Right cardiac atrium (tissue), 5 donors: Measurements from ENCODE around the gene AP1B1. TPM values are rescaled to one million over a fixed set of nuclear protein-coding genes. Genes with fewer than 3 reads are reported as not detected.
"Not testable (repeated sequence)": the region's sequence is repeated elsewhere in the genome, so short reads cannot be mapped to it uniquely, and the experiment has no call there.

Experiments
- ATAC-seq, 2 donors: fragments of 200-7000 bp; cut with Tn5 transposase; one replicate each; pipeline versions ENCODE4 v1.8.0 to v1.9.1; 2020; ENCODE audit warnings: moderate library complexity in 2 of 2, mild to moderate bottlenecking in 1 of 2
- DNase-seq, 3 donors: peaks; one replicate each; pipeline ENCODE4 v3.0.0-alpha.2; 2020
- H3K27ac ChIP-seq: one replicate; pipeline ENCODE4 v1.5.1; 2013; ENCODE audit warnings: mild to moderate bottlenecking, low read length, control low read depth, moderate library complexity
- H3K27me3 ChIP-seq: one replicate; pipeline ENCODE4 v1.6.1; 2013; ENCODE audit not compliant: control insufficient read depth, insufficient read depth
- H3K4me1 ChIP-seq: one replicate; pipeline ENCODE4 v1.6.1; 2013; ENCODE audit warnings: low read length; ENCODE audit not compliant: control insufficient read depth, insufficient read depth
- H3K4me3 ChIP-seq: one replicate; pipeline ENCODE4 v1.5.1; 2013; ENCODE audit warnings: low read length, control low read depth
- H3K9me3 ChIP-seq: one replicate; pipeline ENCODE4 v1.6.1; 2013; ENCODE audit warnings: low read length; ENCODE audit not compliant: control insufficient read depth
- WGBS: extraction: QIAGEN DNeasy Blood & Tissue Kit; methylation state at CpG from one replicate; pipeline ENCODE4 v1.1.7; 2013; 5-methylcytosine and 5-hydroxymethylcytosine counted together
- intact Hi-C, 4 donors: fragments of 100-400 bp; cut with DNase I; formaldehyde crosslinking; loops; one replicate each; pipeline versions ENCODE4 v1.11.0 to v1.14.0; 2022 to 2023
- polyA plus RNA-seq: library from polyadenylated mRNA; stranded (reverse); fragments of 200-250 nt; gene quantifications from one replicate; pipeline ENCODE4 v1.2.3, GENCODE V29; 2013
- total RNA-seq, 4 donors: library from RNA; stranded (reverse); fragmentation: NEBNext Ultra II Directional; extraction: Animal tissue kit (Norgen Biotek cat#: 25700); gene quantifications; one replicate each; pipeline ENCODE4 v1.2.1, GENCODE V29; 2021
- donor health status: healthy with polysubstance abuse.
- donor health status: DM: no; HTN: yes; CAD: no.
- donor health status: DM: no; HTN: no; CAD: no.
- donor health status: DM: no; HTN: yes; CAD: no; lungs with severe emphysema.
- donor health status: DM: yes; HTN: yes; CAD: no.

AP1B1 gene
- total and polyA plus RNA-seq, 5 donors: 21.7 to 44.6 (median 38.6) TPM

DNA sequence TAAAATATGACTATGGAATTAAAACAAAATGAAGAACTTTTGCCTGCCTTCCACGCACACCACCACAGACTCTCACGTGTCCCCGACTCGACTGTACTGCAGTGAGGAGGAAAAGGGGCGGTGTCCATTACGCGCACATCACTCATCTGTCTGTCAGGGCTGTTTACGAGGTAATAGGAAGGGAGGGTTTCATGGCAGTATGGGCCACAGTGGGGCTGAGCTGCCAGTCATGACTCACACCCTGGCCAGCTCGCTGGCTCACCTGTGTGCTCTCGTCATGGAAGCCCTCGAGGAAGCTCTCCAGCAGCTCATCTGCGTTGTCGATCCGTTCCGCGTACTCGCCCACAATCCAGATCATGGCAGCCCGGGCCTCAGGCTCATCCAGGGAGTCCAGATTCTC, 39.4 kb downstream of the AP1B1 start:
- peak in 1 of 3 donors; percentile 3 for DNase-seq
- no peak for ATAC-seq
- intact Hi-C loops: no loop called here
- H3K4me1 ChIP-seq: no peaks in the 10 kb centered on the region
- H3K4me3 ChIP-seq: no peak overlapping the region
- H3K9me3 ChIP-seq: no peaks in the 10 kb centered on the region
- H3K27me3 ChIP-seq: no peaks in the 10 kb centered on the region
- no peak overlapping the region for H3K27ac ChIP-seq
- WGBS: 93% methylated on average over 18 of the region's 18 CpGs

DNA sequence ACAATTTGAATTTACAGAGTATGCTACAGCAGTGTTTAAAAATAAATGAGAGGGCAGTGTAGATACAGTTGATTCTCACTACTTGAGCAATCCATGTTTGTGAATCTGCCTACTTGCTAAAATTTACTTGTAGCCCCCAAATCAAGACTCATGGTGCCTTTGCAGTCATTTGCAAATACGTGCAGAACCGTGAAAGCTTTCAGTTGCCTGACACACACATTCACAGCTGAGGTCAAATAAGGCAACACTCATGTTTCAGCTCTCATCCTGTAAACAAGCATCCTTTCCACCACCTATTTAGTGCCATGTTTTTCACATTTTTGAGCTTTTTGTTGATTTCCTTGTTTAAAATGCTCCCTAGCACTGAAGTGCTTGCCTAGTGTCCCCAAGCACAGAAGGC, 40.3 kb downstream of the AP1B1 start:
- Histone ChIP-seq H3K27ac (no peak overlapping the region), H3K4me1 (no peaks in the 10 kb centered on the region), H3K9me3 (no peaks in the 10 kb centered on the region), H3K27me3 (no peaks in the 10 kb centered on the region), H3K4me3 (no peak overlapping the region)
- intact Hi-C loops: no loop called here
- WGBS: 84% methylated on average over 2 of the region's 2 CpGs
- ATAC-seq: no peak
- DNase-seq: no peak

DNA sequence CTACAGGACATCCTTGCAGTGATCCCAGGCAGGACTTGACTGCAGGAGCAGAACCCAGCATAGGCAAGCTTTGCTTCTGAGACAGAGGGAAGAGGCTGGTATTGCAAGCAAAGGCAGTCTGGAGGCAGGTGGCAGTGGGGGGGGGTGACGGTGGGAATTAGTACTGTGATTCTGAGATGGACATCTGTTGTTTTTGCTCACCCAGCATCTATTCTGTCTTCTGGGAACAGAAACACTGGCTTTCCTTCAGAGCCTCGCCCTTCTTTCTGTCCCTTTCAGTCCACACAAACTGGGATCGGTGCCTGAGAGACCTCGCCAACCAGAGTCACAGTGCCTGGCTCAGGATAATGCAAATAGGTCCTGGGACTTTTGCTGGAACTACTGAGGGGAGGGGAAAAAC, 41.7 kb downstream of the AP1B1 start:
- Histone ChIP-seq H3K4me1 (peaks cover 4% of the 10 kb centered on the region), H3K27ac (peak overlapping the region; percentile 2), H3K4me3 (no peak overlapping the region), H3K9me3 (no peaks in the 10 kb centered on the region), H3K27me3 (no peaks in the 10 kb centered on the region)
- ATAC-seq (peak in 1 of 2 donors; percentile 34), DNase-seq (peak in 2 of 3 donors; percentile 50 to 82)
- intact Hi-C loops: no loop called here
- WGBS: 57% methylated on average over 4 of the region's 4 CpGs

DNA sequence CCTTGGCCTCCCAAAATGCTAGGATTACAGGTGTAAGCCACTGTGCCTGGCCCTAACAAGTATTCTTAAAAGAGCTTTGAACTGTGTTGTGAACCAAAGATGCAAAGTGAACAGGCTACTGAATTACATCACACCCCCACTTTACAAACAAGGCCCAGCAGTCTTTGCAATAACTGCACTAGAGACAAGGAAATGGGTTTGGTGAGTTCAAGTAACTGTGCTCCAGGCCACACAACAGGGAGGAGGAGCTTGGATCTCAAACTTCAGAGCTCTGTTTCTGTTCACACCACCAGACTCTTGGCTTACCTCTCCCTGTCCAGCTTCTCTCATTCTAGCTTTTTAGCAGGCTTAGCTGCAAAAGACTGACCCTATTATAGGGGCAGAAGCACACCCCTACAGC, 42.4 kb downstream of the AP1B1 start:
- intact Hi-C loops: no loop called here
- DNase-seq (peak in 1 of 3 donors; percentile 11), ATAC-seq (peak in 1 of 2 donors; percentile 42)
- Histone ChIP-seq H3K9me3 (no peaks in the 10 kb centered on the region), H3K4me3 (no peak overlapping the region), H3K27me3 (no peaks in the 10 kb centered on the region), H3K4me1 (peaks cover 4% of the 10 kb centered on the region), H3K27ac (no peak overlapping the region)

DNA sequence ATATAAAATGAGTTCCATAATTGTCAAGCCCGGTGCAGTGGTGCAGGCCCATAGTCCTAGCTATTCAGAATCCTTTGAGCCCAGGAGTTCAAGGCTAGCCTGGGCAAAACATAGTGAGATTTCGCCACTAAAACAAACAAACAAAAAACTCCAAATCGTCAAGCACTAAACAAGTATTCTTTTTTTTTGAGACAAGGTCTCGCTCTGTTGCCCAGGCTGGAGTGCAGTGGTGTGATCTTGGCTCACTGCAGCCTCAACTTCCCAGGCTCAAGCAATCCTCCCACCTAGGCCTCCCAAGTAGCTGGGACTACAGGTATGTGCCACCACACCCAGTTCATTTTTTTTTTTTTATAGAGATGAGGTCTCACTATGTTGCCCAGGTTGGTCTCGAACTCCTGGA, 43.5 kb downstream of the AP1B1 start:
- ATAC-seq, H3K4me3 ChIP-seq, H3K4me1 ChIP-seq, H3K27me3 ChIP-seq, intact Hi-C loops, H3K9me3 ChIP-seq, H3K27ac ChIP-seq, DNase-seq: not testable (repeated sequence)
- 95% methylated on average over 5 of the region's 5 CpGs for WGBS

DNA sequence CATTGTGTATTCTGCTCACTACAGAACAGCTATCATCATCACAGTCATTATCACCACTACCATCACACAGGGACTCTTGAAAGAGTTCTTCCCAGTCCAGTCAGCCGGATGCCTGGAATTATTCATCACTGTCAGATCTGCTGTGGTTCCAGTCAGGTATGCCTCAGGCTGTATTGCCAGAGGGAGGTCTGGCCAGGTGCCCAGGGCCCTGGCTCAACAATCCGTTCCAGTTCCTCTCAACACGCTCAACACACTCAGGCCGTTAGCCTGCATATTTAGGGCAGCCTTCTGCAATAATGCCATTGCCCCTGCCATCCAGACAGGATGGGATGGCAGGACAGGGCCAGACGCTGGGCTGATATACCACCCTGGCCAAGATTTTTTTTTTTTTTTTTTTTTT, 44.2 kb downstream of the AP1B1 start:
- WGBS: 36% methylated on average over 5 of the region's 5 CpGs
- DNase-seq: peak in 2 of 3 donors; percentile 82 to 87
- Histone ChIP-seq H3K27ac (peak overlapping the region; percentile 9), H3K4me1 (peaks cover 4% of the 10 kb centered on the region), H3K27me3 (no peaks in the 10 kb centered on the region), H3K4me3 (no peak overlapping the region), H3K9me3 (no peaks in the 10 kb centered on the region)
- intact Hi-C loops: no loop called here
- ATAC-seq: peak; percentile 31 to 42

DNA sequence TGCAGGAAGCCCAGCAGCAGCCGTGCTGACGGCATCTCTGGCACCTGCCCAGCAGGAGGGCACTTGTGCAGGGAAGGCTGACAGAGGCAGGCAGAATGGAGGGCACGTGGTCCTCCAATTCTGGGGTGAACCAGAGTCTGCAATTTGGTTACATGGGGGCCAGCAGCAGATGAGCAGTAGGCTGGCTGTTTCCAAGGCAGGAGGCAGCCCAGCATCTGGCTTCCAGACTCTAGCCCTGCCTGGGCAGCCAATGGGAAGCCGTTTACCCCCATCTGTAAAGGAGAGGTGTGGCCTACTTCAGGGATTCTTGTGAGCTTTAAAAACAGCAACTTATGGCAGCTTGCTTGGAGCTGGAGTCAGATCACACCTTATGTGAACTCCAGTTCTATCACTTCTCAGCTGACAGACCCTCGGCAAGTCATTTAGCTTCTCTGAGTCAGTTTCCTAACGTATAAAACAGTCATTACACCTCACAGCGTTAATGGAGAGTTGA, 45.0 kb downstream of the AP1B1 start:
- WGBS: 56% methylated on average over 7 of the region's 7 CpGs
- Histone ChIP-seq H3K27ac (peak overlapping the region; percentile 2), H3K9me3 (no peaks in the 10 kb centered on the region), H3K4me3 (no peak overlapping the region), H3K27me3 (no peaks in the 10 kb centered on the region), H3K4me1 (peaks cover 4% of the 10 kb centered on the region)
- DNase-seq: peak; percentile 53 to 82 (median 79)
- peak in 1 of 2 donors; percentile 34 for ATAC-seq
- intact Hi-C loops: no loop called here

DNA sequence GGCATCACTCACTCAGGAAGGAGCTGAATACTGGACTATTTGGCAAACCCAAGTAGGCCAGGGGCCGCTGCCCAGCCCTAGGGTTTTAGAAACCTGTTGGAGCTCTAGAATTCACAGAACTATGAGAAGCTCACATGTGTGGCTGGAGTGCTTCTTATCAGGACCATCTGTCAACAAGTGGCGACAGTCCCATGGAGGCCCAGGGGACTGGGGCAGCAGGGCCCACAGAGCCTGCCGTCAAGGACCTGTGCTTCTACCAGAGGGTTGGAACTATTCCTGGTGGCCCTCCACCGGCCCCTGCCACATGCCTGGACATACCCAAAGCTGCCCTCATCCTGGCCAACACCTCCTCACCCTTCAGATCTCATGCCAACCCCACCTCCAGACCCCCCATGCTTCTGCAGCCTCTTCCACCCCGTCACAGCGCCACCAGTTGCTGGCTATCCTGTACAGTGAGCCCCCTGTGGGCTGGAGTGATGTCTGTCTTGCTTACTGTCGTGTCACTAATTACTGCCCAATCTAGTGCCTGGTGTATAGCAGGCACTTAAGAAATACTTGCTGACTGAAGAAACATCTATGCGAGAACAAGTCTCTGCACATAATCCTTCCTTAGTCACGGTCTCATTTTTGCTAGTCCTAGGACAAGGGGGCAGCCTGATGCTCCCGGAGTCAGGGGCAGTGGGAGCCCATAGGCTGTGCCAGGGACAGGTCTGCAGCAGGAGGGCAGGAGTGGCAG, 45.6 kb downstream of the AP1B1 start:
- intact Hi-C loops: no loop called here
- Histone ChIP-seq H3K4me1 (peaks cover 4% of the 10 kb centered on the region), H3K4me3 (no peak overlapping the region), H3K27me3 (no peaks in the 10 kb centered on the region), H3K9me3 (no peaks in the 10 kb centered on the region), H3K27ac (peak overlapping the region; percentile 34)
- WGBS: 69% methylated on average over 10 of the region's 10 CpGs
- peak in 1 of 3 donors; percentile 63 for DNase-seq
- ATAC-seq: peak in 1 of 2 donors; percentile 51

DNA sequence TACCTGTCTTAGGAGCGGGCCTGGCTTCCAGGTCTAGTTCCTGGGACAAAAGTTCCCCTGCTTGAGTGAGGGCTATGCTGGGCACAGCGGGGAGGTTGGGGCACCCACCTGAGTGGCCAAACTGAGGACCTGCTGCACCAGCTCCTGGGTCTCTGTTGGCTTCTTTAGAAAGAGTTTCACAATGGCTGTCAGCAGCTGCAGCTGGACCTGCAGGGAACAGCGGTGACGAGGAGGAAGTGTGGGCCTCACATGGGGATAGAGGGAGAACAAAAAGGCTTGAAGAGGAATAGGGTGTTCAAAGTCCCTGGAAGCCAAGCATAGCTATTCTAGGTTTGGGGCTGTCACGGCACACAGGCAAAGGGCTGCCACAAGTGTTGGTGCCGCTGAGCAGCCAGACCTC, 46.2 kb downstream of the AP1B1 start:
- no peaks in the 10 kb centered on the region for H3K9me3 ChIP-seq
- 77% methylated on average over 6 of the region's 6 CpGs for WGBS
- intact Hi-C loops: no loop called here
- DNase-seq: no peak
- H3K4me1 ChIP-seq: peaks cover 4% of the 10 kb centered on the region
- no peak overlapping the region for H3K4me3 ChIP-seq
- no peaks in the 10 kb centered on the region for H3K27me3 ChIP-seq
- peak overlapping the region; percentile 34 for H3K27ac ChIP-seq
- no peak for ATAC-seq

DNA sequence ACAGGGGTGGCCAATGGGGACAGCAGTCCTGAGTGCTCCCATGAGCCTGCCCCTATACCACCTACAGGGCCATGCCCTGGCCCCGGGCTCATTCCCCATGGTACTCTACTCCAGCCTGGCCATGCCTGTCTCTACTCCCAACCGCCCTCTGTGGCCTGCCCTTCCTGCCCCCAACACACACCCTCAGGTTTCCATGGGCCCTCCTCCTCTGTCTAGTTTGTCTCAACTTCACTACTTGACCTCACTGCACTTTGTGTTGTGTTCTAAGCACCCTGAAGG, 46.6 kb downstream of the AP1B1 start:
- WGBS: 94% methylated on average over 2 of the region's 2 CpGs
- no peak overlapping the region for H3K4me3 ChIP-seq
- intact Hi-C loops: no loop called here
- peaks cover 4% of the 10 kb centered on the region for H3K4me1 ChIP-seq
- H3K9me3 ChIP-seq: no peaks in the 10 kb centered on the region
- no peaks in the 10 kb centered on the region for H3K27me3 ChIP-seq
- ATAC-seq: peak in 1 of 2 donors; percentile 1
- no peak for DNase-seq
- peak overlapping the region; percentile 21 for H3K27ac ChIP-seq

DNA sequence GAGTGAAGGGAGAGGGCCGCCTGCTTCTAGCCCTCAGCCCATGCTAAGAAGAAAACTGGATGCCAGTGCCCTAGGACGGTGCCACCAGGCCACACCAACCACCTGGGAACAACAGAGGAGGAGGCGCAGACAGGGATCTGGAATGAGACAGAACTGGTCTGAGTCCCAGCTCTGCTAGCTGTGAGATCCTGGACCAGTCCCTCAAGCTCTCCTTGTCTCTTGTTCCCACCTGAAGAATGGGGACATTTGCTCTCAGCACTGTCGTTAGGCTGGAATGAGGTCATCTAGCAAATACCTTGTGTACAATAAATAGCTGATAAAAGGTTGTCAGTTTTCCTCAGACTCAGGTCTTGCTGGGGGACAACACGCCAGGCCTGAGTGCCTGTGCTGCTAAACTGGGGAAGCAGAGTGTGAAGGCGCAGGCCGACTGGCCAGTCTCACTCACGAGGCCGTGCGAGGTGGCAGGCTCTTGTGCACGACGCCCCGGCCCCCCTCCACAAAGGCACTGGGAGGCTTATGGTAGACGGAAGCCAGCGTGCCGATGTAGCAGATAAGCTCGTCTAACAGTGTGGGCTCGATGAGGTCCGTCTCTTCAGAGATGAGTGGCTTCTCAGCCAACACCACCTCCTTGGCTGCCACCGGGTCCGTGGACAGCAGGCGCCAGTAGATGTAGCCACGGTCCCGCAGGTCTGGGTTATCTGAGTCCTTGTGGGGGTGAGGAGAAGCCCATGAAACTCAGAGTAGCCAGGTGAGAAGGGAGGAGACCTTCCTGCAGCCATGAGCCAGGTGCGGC, 47.1 kb downstream of the AP1B1 start:
- H3K27me3 ChIP-seq: no peaks in the 10 kb centered on the region
- H3K27ac ChIP-seq: peak overlapping the region; percentile 8
- 75% methylated on average over 25 of the region's 25 CpGs for WGBS
- intact Hi-C loops: no loop called here
- peak in 2 of 3 donors; percentile 74 to 82 for DNase-seq
- peak; percentile 30 to 39 for ATAC-seq
- no peaks in the 10 kb centered on the region for H3K9me3 ChIP-seq
- peaks cover 4% of the 10 kb centered on the region for H3K4me1 ChIP-seq
- H3K4me3 ChIP-seq: no peak overlapping the region
